ENCODE data around the gene SLC25A21.

SLC25A21 gene

DNA sequence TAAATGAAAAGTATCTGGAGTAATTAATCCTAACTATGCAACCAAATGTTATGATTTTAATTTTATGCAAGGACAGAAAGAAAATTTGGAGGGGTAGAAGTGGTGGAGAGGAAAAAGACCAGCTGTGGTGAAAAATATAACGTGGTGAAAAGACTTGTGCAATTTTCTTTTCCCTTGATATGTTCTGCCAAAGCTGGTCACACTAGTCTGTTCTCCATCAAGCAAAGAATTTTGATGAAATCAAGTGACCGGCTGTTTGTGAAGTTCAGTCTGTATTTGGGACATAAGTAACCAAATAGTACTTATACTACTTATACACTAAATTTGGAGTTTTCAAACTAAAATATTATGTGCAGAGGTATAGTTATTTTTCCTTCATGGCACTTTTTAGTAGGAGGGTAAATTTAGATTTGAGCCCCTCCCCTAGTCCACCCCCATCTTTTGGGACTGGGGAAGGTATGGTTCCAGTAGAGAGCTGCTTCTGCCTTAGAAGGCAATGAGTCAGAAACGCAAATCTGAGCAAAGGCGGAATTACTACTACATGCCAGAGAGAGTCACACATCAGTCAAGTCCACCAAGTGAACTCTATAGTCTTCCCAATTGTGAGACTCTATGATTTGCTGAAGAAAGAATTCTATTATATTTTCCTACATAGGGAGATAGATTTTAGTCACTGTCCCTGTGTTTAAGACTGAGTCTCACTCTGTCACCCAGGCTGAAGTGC lies 229.7 kb downstream of the SLC25A21 start:
- no peaks in the 10 kb centered on the region for H3K9me3 ChIP-seq (ENCODE audit: control insufficient read depth, insufficient read depth, low read depth, low read length)
- H3K27ac ChIP-seq (ENCODE audit: extremely low read depth, low read depth, low read length) = no peak overlapping the region
- H3K36me3 ChIP-seq (ENCODE audit: control insufficient read depth in 2 of 2, insufficient read depth in 1 of 2, low read length in 2 of 2) = no peaks in the 10 kb centered on the region
- ChIA-PET POLR2A (no interaction called here), CTCF (interaction anchor here (0.6 to 6.0 kb wide), 36 partner anchors 8 to 874 kb away, joined by 3 to 55 read pairs (median 4); no protein-coding TSS in a partner anchor)
- TF ChIP-seq ZNF521 (tag by site-specific recombination; IDR thresholded peaks at IDR 0.05) (no peak), ZNF670 (tag by site-specific recombination; IDR thresholded peaks at IDR 0.05; ENCODE audit: low read depth) (no peak), ZNF473 (tag by site-specific recombination; IDR thresholded peaks at IDR 0.05) (no peak), YY1 (tag by site-specific recombination; IDR thresholded peaks at IDR 0.05) (no peak)
- TF ChIP-seq, protein P1, sequence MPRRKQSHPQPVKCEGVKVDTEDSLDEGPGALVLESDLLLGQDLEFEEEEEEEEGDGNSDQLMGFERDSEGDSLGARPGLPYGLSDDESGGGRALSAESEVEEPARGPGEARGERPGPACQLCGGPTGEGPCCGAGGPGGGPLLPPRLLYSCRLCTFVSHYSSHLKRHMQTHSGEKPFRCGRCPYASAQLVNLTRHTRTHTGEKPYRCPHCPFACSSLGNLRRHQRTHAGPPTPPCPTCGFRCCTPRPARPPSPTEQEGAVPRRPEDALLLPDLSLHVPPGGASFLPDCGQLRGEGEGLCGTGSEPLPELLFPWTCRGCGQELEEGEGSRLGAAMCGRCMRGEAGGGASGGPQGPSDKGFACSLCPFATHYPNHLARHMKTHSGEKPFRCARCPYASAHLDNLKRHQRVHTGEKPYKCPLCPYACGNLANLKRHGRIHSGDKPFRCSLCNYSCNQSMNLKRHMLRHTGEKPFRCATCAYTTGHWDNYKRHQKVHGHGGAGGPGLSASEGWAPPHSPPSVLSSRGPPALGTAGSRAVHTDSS (tag by site-specific recombination; IDR thresholded peaks at IDR 0.05) = no peak
- H3K4me3 ChIP-seq (ENCODE audit: low read depth, low read length) = no peak overlapping the region
- H3K4me1 ChIP-seq (ENCODE audit: control insufficient read depth, insufficient read depth, low read length) = peaks cover 16% of the 10 kb centered on the region

DNA sequence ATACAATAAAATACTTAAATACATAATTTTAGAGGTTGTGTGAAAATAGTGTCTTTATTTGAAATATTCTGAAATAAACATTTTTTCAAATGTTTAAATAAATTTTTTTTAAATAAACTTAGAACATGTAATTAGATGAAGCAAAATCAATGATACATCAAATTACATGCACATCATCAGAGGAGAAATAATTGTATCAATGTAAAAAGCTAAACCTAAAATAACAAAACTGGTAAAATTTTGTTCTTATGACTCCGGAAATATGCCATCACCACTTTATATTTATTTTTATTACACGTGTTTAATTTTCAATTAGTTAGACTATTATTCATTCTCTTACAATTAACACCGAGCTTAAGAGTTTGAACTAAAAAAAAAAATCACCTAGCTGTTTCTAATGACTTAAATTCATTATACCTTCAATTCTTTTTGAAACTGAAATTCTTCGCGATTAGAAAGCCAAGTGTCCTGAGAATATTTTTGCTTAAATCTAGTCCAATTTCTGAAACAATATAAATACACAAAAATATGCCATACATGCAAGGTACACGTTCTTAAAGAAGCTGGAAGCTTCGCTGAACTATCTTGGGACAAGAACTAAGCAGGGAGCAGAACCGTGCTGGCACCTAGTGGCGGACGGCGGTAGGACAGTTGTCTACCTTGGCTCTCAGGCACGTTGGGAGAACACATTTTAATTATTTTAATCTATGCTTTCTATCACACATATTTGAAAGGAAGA lies 230.5 kb downstream of the SLC25A21 start:
- H3K9me3 ChIP-seq (ENCODE audit: control insufficient read depth, insufficient read depth, low read depth, low read length) = no peaks in the 10 kb centered on the region
- H3K4me1 ChIP-seq (ENCODE audit: control insufficient read depth, insufficient read depth, low read length) = peaks cover 13% of the 10 kb centered on the region
- 0 out of 2 replicates have a peak, but pooled peaks have one; percentile 40 for TF ChIP-seq ZSCAN30 (tag by site-specific recombination; IDR thresholded peaks at IDR 0.05)
- TF ChIP-seq, protein P1 (tag by site-specific recombination; IDR thresholded peaks at IDR 0.05) = no peak
- TF ChIP-seq ZNF654 (tag by site-specific recombination; IDR thresholded peaks at IDR 0.05; ENCODE audit: low read depth) = peak; percentile 81
- TF ChIP-seq, protein P2, sequence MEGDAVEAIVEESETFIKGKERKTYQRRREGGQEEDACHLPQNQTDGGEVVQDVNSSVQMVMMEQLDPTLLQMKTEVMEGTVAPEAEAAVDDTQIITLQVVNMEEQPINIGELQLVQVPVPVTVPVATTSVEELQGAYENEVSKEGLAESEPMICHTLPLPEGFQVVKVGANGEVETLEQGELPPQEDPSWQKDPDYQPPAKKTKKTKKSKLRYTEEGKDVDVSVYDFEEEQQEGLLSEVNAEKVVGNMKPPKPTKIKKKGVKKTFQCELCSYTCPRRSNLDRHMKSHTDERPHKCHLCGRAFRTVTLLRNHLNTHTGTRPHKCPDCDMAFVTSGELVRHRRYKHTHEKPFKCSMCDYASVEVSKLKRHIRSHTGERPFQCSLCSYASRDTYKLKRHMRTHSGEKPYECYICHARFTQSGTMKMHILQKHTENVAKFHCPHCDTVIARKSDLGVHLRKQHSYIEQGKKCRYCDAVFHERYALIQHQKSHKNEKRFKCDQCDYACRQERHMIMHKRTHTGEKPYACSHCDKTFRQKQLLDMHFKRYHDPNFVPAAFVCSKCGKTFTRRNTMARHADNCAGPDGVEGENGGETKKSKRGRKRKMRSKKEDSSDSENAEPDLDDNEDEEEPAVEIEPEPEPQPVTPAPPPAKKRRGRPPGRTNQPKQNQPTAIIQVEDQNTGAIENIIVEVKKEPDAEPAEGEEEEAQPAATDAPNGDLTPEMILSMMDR (tag by site-specific recombination; IDR thresholded peaks at IDR 0.05) = peak; percentile 66
- TF ChIP-seq, protein P3, sequence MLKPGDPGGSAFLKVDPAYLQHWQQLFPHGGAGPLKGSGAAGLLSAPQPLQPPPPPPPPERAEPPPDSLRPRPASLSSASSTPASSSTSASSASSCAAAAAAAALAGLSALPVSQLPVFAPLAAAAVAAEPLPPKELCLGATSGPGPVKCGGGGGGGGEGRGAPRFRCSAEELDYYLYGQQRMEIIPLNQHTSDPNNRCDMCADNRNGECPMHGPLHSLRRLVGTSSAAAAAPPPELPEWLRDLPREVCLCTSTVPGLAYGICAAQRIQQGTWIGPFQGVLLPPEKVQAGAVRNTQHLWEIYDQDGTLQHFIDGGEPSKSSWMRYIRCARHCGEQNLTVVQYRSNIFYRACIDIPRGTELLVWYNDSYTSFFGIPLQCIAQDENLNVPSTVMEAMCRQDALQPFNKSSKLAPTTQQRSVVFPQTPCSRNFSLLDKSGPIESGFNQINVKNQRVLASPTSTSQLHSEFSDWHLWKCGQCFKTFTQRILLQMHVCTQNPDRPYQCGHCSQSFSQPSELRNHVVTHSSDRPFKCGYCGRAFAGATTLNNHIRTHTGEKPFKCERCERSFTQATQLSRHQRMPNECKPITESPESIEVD (tag by site-specific recombination; IDR thresholded peaks at IDR 0.05) = no peak
- no peaks in the 10 kb centered on the region for H3K36me3 ChIP-seq (ENCODE audit: control insufficient read depth in 2 of 2, insufficient read depth in 1 of 2, low read length in 2 of 2)
- H3K4me3 ChIP-seq (ENCODE audit: low read depth, low read length) = no peak overlapping the region
- ChIA-PET POLR2A (no interaction called here), CTCF (interaction anchor here (0.6 to 6.0 kb wide), 48 partner anchors 9 to 977 kb away, joined by 3 to 55 read pairs (median 4); no protein-coding TSS in a partner anchor)
- H3K27ac ChIP-seq (ENCODE audit: extremely low read depth, low read depth, low read length) = no peak overlapping the region

DNA sequence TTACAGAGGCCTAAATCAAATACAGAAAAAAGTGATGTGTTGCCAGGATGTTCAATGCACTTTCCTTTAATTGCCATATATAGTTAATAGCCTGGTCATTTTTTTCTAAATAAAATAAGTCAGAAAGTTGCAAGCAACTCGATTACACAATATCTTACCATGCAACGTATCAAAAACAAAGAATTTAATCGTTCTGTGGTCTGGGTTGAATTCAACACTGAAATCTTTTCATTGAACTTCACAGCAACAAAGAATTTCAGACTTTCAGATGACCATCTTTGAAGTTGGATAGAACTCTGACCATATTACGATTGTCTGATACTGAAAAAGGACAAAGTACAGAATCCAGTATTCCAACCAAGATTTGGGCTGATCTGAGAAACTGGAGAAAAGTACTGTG lies 231.9 kb downstream of the SLC25A21 start:
- H3K4me1 ChIP-seq (ENCODE audit: control insufficient read depth, insufficient read depth, low read length) = peaks cover 25% of the 10 kb centered on the region
- POLR2A ChIA-PET = no interaction called here
- no peaks in the 10 kb centered on the region for H3K36me3 ChIP-seq (ENCODE audit: control insufficient read depth in 2 of 2, insufficient read depth in 1 of 2, low read length in 2 of 2)
- H3K9me3 ChIP-seq (ENCODE audit: control insufficient read depth, insufficient read depth, low read depth, low read length) = no peaks in the 10 kb centered on the region
- no peak overlapping the region for H3K27ac ChIP-seq (ENCODE audit: extremely low read depth, low read depth, low read length)
- CTCF ChIA-PET = interaction anchor here (2.3 to 6.0 kb wide), 3 partner anchors 18 to 295 kb away, joined by 6 to 55 read pairs (median 13); no protein-coding TSS in a partner anchor
- no peak for TF ChIP-seq SETDB1 (IDR thresholded peaks at IDR 0.05; ENCODE audit: insufficient read length, low read length)
- TF ChIP-seq, protein P3 (tag by site-specific recombination; IDR thresholded peaks at IDR 0.05) = 0 out of 2 replicates have a peak, but pooled peaks have one; percentile 25
- H3K4me3 ChIP-seq (ENCODE audit: low read depth, low read length) = no peak overlapping the region
